Measurements from ENCODE around the gene BAZ2B.
A peak's percentile ranks its signal among the peaks of the same experiment; 100 is the strongest.

The BAZ2B gene

DNA sequence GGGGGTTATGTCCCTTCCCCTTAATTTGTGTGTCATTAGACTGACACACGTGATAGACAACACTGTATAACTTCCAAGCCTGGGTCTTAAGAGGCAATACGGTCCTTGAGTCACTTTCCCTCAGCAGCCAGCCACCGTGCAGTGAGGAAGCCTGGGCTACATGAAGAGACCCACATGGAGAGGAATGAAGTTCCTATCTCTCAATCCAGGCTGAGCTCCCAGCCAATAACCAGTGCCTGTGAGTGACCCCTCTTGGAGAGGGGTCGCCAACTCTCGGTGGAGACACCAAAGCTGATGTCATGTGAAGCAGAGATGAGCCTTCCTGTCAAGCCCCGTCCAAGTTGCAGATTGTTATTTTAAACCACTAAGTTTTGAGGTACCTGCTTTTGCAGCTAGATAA, 324.2 kb downstream of the BAZ2B start:
- Histone ChIP-seq H3K4me3 (no peak overlapping the region), H3K36me3 (replicated peaks) (no peaks in the 10 kb centered on the region), H3K9me3 (no peaks in the 10 kb centered on the region), H3K27me3 (ENCODE audit: low read depth) (no peaks in the 10 kb centered on the region), H3K4me1 (peaks cover 14% of the 10 kb centered on the region)
- DNase-seq (ENCODE audit: low spot score in 2 of 2), result no peak
- in situ Hi-C loops (cut with MboI; ENCODE audit: low sequenced_read_pairs), result no loop called here

DNA sequence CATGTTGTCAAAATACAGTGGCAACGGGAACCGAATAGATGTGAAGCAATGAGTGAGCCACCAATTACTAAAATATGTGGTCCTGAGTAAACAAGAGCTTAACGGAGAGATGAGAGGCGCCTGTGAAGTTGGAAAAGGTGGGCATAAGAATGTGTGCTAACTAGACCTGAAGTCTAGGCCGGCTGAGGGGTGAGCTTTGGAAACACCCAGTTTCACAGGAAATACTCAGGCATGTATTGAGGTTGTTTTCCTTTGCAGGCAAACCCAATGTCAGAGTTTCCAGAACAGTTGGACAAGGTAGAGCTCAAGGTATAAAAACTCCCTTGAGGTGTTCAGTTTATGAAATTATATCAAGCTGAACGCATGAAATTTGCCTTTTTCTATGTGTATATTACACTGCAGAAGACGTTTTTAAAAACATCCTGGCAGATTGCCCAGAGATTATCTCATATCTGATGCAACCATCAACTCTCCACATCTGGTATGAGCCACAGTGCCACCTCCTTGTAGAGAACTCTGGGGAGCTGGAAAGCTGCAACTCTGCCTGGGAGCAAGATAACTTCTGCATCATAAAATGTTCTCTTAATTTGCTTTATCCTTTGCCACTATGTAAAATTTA, 325.9 kb downstream of the BAZ2B start:
- H3K4me1 ChIP-seq, result peaks cover 20% of the 10 kb centered on the region
- DNase-seq (ENCODE audit: low spot score in 2 of 2), result no peak

DNA sequence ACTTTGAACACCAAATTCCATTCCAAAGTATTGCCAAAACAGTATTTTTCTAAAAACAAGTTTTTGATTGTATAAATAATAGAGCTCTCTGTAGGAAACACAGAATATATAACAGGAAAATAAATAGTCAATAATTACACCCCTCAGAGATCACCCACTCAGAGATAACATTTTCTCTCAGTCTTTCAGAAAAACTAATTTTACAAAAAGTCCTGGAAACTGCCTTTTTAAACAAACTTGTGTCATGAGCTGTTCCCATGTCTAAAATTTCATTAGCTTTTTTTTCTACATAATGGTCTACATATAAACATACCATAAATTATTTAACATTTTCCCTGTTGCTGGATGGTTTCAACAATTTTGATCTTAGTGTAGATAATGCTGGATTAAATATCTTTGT, 328.6 kb downstream of the BAZ2B start:
- in situ Hi-C loops (cut with MboI; ENCODE audit: low sequenced_read_pairs), result no loop called here
- H3K4me3 ChIP-seq, result no peak overlapping the region
- no peak for DNase-seq (ENCODE audit: low spot score in 2 of 2)
- no peaks in the 10 kb centered on the region for H3K36me3 ChIP-seq (replicated peaks)
- H3K9me3 ChIP-seq, result no peaks in the 10 kb centered on the region
- H3K27me3 ChIP-seq (ENCODE audit: low read depth), result no peaks in the 10 kb centered on the region
- H3K4me1 ChIP-seq, result peaks cover 20% of the 10 kb centered on the region

More for the DNA sequence above, 325.9 kb downstream of the BAZ2B start:
- no peaks in the 10 kb centered on the region for H3K27me3 ChIP-seq (ENCODE audit: low read depth)
- no peaks in the 10 kb centered on the region for H3K36me3 ChIP-seq (replicated peaks)
- in situ Hi-C loops (cut with MboI; ENCODE audit: low sequenced_read_pairs), result no loop called here
- no peak overlapping the region for H3K4me3 ChIP-seq
- no peaks in the 10 kb centered on the region for H3K9me3 ChIP-seq

DNA sequence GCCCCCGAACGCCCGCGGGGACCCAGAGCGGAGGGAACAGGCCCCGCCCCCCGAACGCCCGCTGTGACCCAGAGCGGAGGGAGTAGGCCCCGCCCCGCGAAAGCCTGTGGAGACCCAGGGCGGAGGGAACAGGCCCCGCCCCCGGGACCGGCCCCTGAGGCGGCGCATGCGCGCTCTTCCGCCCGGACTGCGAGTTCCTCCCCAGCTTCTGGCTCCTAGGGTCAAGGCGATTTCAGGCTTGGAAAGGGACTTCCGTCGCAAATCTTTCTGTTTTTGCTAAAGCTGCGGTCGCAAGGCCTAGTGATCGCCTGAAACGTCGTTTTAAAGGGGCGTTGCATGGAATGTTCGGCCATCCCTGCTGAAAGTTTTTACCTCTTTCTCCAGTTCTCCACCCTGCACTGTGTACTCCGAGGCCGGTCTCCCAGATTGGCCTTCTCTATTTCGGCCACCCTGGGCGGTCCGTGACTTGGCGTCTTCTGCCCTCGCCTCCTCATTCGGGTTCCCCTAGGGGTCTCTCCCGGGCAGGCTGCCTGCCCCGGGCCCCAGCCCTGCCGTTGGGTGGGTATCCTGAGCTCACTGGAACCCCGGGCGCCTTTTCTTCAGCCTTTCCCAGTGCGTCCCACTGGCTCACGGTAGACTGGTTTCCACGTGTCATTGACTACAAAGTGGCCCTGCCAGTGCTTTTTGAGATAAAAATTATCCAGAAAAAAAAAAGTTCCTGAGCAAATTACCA, 329.5 kb downstream of the BAZ2B start:
- DNase-seq (ENCODE audit: low spot score in 2 of 2), result peak; percentile 98 to 99
- Histone ChIP-seq H3K9me3 (no peaks in the 10 kb centered on the region), H3K36me3 (replicated peaks) (no peaks in the 10 kb centered on the region), H3K4me3 (peak overlapping the region; percentile 54), H3K4me1 (peaks cover 20% of the 10 kb centered on the region), H3K27me3 (ENCODE audit: low read depth) (no peaks in the 10 kb centered on the region)
- in situ Hi-C loops (cut with MboI; ENCODE audit: low sequenced_read_pairs), result no loop called here

DNA sequence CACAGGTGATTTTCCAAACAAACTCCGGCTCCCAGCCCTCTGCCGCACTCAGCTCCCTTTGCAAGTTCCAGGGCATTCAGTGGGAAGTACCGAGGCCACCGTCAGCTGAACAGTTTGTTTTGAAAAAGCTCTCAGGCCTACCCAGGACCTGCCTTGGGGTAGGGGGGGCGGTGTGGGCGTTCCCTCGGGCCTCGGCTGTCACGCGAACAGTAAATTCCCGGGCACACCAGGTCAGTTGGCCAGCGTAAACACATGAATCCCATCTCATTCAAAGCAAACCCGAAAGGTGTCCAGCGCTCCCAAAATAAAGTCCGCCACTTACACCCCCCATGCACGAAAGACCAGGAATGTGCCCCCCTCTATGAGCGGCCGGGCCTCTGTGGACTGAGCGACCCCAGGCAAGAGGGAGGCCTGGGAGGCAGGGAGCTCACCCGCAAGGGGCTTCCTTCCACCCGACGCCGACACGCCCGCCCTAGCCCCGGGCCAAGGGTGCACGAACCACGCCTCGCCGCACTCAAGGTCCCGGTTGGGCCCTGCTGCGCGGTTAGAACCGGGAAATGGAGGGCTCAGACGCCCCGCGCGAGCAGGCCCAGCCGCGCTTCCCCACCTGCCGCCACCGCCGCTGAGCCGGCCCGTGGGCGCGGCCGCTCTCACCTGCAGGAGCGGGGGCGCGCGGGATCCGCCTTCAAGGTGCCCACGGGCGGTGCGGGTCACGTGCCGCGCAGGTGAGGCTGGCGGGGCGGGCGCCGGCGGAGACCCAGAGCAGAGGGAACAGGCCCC, 330.2 kb downstream of the BAZ2B start, which contains the start of gene WDSUB1:
WDSUB1 (minus strand) TSS at position 775 of the 780 bp plus-strand sequence. CDS start 3,634 bp downstream, outside the sequence.
- H3K36me3 ChIP-seq (replicated peaks), result no peaks in the 10 kb centered on the region
- H3K27me3 ChIP-seq (ENCODE audit: low read depth), result no peaks in the 10 kb centered on the region
- peak within 1 kb of the TSS; percentile 54 for H3K4me3 ChIP-seq
- no peaks in the 10 kb centered on the region for H3K9me3 ChIP-seq
- in situ Hi-C loops (cut with MboI; ENCODE audit: low sequenced_read_pairs), result no loop called here
- peaks cover 20% of the 10 kb centered on the region for H3K4me1 ChIP-seq
- DNase-seq (ENCODE audit: low spot score in 2 of 2), result peak; percentile 41 to 82

DNA sequence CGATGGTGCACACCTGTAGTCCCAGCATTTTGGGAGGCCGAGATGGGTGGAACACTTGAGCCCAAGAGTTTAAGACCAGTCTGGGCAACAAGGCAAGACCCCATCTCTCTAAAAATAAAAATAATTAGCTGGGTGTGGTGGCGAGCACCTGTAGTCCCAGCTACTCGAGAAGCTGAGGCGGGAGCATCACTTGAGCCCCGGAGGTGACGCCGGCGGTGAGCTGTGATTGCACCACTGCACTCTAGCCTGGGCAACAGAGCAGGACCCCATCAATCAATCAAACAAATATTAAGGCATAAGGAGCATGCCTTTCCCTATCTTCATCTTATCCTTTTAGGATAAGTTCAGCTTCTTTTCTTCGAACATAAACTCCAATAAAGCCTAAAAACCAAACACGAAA, 330.9 kb downstream of the BAZ2B start:
- H3K9me3 ChIP-seq, result no peaks in the 10 kb centered on the region
- DNase-seq (ENCODE audit: low spot score in 2 of 2), result no peak
- H3K4me1 ChIP-seq, result peaks cover 16% of the 10 kb centered on the region
- in situ Hi-C loops (cut with MboI; ENCODE audit: low sequenced_read_pairs), result no loop called here
- peak overlapping the region; percentile 54 for H3K4me3 ChIP-seq
- H3K36me3 ChIP-seq (replicated peaks), result no peaks in the 10 kb centered on the region
- no peaks in the 10 kb centered on the region for H3K27me3 ChIP-seq (ENCODE audit: low read depth)

DNA sequence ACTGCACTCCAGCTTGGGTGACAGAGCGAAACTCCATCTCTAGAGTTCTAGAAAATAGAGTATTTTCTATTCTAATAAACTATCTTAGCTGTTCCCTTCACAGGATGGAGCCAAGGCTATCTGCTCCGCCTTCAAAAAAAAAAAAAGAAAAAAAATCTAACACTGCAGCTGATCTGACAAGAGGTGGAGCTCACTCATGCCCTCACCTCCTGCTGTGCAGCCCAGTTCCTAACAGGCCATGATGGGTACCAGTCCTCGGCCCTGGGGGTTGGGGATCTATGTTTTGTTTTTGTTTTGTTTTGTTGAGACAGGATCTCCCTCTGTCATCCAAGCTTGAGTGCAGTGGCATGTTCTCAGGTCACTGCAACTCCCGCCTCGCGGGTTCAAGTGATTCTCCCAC, 332.8 kb downstream of the BAZ2B start:
- H3K9me3 ChIP-seq, result no peaks in the 10 kb centered on the region
- no peak for DNase-seq (ENCODE audit: low spot score in 2 of 2)
- in situ Hi-C loops (cut with MboI; ENCODE audit: low sequenced_read_pairs), result no loop called here

DNA sequence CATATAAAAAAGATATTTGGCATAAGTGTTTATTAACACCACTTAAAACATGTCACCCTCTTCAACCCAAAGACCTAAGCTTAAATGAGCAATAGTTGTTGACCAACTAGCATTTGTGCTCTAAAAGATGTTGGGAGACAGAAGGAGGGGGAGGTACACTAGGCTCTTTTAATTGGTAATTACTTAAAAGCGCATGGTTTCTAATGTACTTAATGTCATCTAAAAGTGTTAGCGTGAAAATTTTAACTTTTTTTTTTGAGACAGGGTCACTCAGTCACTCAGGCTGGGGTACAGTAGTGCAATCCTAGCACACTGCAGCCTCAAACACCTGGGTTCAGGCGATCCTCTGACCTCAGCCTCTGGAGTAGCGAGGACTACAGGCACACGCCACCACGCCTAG, 335.3 kb downstream of the BAZ2B start:
- Histone ChIP-seq H3K27me3 (ENCODE audit: low read depth) (no peaks in the 10 kb centered on the region), H3K4me3 (no peak overlapping the region), H3K9me3 (no peaks in the 10 kb centered on the region), H3K4me1 (peaks cover 3% of the 10 kb centered on the region; the same call in 1 of the 2 replicates), H3K36me3 (replicated peaks) (no peaks in the 10 kb centered on the region)
- in situ Hi-C loops (cut with MboI; ENCODE audit: low sequenced_read_pairs), result no loop called here
- DNase-seq (ENCODE audit: low spot score in 2 of 2), result no peak

More for the DNA sequence above, 332.8 kb downstream of the BAZ2B start:
- H3K27me3 ChIP-seq (ENCODE audit: low read depth), result no peaks in the 10 kb centered on the region
- H3K4me3 ChIP-seq, result no peak overlapping the region
- no peaks in the 10 kb centered on the region for H3K36me3 ChIP-seq (replicated peaks)
- H3K4me1 ChIP-seq, result peaks cover 13% of the 10 kb centered on the region

DNA sequence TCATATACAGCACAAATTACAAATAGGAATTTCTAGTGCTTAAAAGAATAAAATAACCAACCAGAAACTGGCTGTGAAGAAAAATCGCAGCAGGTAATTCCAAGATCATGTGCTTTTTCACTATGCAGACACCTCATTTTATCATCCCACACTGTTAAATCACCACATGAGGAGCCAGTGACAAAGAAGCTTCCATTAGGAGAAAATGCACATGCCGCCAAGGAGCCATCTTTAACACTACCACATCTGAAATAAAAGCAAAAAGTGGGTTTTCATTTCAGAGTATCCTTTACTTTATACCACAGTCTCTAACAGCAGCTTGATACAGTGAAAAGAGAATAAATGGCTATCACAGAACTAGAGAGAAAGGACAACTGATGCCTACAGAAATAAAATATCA, 336.6 kb downstream of the BAZ2B start:
- DNase-seq (ENCODE audit: low spot score in 2 of 2), result no peak
- no peaks in the 10 kb centered on the region for H3K4me1 ChIP-seq
- H3K9me3 ChIP-seq, result no peaks in the 10 kb centered on the region
- no peaks in the 10 kb centered on the region for H3K36me3 ChIP-seq (replicated peaks)
- in situ Hi-C loops (cut with MboI; ENCODE audit: low sequenced_read_pairs), result no loop called here
- no peaks in the 10 kb centered on the region for H3K27me3 ChIP-seq (ENCODE audit: low read depth)
- no peak overlapping the region for H3K4me3 ChIP-seq

DNA sequence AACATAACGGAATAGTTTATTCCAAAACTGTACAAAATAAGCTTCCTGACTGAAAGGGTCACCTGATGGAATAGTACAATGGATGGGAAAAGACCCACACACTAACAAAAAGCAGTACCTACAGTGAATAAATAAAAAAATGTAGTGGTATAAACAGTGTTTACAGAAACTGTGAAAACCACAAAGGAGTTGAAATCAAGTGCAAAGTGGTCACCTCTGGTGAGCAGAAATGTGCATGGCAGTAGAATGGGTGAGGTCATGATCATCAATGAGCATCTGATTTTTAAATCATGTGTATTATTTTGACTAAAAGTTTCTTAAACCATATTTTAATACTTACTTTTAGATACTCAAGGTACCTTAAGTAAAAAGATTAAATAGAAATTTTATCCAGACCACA, 341.2 kb downstream of the BAZ2B start:
- H3K9me3 ChIP-seq, result no peaks in the 10 kb centered on the region
- no peaks in the 10 kb centered on the region for H3K27me3 ChIP-seq (ENCODE audit: low read depth)
- no peak overlapping the region for H3K4me3 ChIP-seq
- H3K36me3 ChIP-seq (replicated peaks), result peaks cover 12% of the 10 kb centered on the region; the same call in 1 of the 2 replicates
- in situ Hi-C loops (cut with MboI; ENCODE audit: low sequenced_read_pairs), result no loop called here
- H3K4me1 ChIP-seq, result peaks cover 3% of the 10 kb centered on the region; the same call in 1 of the 2 replicates
- no peak for DNase-seq (ENCODE audit: low spot score in 2 of 2)

DNA sequence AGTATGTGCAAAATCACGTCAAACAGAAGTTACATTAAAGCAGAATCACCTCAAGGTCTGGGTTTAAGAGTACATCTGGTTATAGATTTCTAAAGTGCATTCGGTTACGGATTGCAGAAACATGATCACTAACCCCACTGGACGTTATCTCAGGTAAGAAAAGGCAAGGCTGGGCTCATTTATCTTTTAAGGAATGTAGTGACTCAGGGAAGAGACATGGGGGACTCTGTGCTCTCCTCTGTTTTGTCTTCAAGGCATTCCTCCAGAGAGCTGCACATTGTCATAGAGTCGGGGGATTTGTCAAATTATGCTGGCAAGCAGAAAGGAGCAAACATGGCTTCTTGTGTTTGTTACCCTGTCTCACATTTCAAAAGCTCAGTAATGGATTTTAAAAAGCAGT, 344.2 kb downstream of the BAZ2B start:
- in situ Hi-C loops (cut with MboI; ENCODE audit: low sequenced_read_pairs), result no loop called here
- peaks cover 12% of the 10 kb centered on the region; the same call in 1 of the 2 replicates for H3K36me3 ChIP-seq (replicated peaks)

DNA sequence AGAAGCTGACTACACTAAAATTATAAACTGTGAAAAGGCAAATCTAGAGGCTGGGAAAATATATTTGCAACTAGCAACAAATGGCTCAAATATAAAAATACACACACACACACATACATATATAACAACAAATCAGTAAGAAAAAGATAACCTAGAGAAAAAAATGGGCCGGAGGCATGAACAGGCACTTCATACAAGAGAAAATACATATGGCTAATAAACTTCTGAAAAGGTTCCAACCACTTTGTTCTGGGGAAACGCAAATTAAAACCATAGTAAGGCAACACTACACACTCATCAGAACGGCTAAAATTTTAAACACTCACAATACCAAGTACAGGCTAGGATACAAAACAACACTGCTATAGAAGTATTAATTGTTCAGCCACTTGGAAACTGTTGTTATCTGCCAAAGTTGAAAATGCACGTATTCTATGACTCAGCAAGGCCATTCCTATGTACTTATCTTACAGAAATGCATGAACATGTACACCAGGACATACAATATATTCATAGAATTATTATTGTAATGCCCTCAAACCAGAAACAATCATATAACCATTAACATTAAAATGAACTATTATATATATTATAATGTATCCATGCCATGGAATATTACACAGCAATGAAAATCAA, 345.5 kb downstream of the BAZ2B start:
- H3K36me3 ChIP-seq (replicated peaks), result peaks cover 12% of the 10 kb centered on the region; the same call in 1 of the 2 replicates
- in situ Hi-C loops (cut with MboI; ENCODE audit: low sequenced_read_pairs), result no loop called here

More for the DNA sequence above, 344.2 kb downstream of the BAZ2B start:
- Histone ChIP-seq H3K27me3 (ENCODE audit: low read depth) (no peaks in the 10 kb centered on the region), H3K4me1 (peaks cover 3% of the 10 kb centered on the region; the same call in 1 of the 2 replicates), H3K9me3 (no peaks in the 10 kb centered on the region), H3K4me3 (no peak overlapping the region)
- DNase-seq (ENCODE audit: low spot score in 2 of 2), result no peak

More for the DNA sequence above, 345.5 kb downstream of the BAZ2B start:
- Histone ChIP-seq H3K9me3 (no peaks in the 10 kb centered on the region), H3K27me3 (ENCODE audit: low read depth) (no peaks in the 10 kb centered on the region), H3K4me1 (peaks cover 3% of the 10 kb centered on the region; the same call in 1 of the 2 replicates), H3K4me3 (no peak overlapping the region)
- no peak for DNase-seq (ENCODE audit: low spot score in 2 of 2)

Measured in HAP-1 (cell line).